Upper lobe of right lung (tissue), 1 donor: ENCODE measurements around the gene ZFPL1. TPM values are rescaled to one million over a fixed set of nuclear protein-coding genes. Genes with fewer than 3 reads are reported as not detected.

ENCODE experiments used
- ATAC-seq: fragments of 200-7000 bp; cut with Tn5 transposase; one replicate; pipeline ENCODE4 v1.9.1; 2020; ENCODE audit warnings: mild to moderate bottlenecking, moderate library complexity
- DNase-seq: peaks from one replicate; pipeline ENCODE4 v3.0.0-alpha.2; 2020
- H3K27ac ChIP-seq: fragments of 200-600 bp; one replicate; pipeline ENCODE4 v1.8.0; 2022
- H3K27me3 ChIP-seq: fragments of 200-600 bp; one replicate; pipeline ENCODE4 v1.8.0; 2022; ENCODE audit warnings: mild to moderate bottlenecking
- H3K36me3 ChIP-seq: fragments of 200-600 bp; one replicate; pipeline ENCODE4 v1.8.0; 2022
- H3K4me1 ChIP-seq: fragments of 200-600 bp; one replicate; pipeline ENCODE4 v1.8.0; 2022
- H3K4me3 ChIP-seq: fragments of 200-600 bp; one replicate; pipeline ENCODE4 v1.8.0; 2022; ENCODE audit warnings: mild to moderate bottlenecking
- H3K9me3 ChIP-seq: fragments of 200-600 bp; one replicate; pipeline ENCODE4 v1.8.0; 2022
- CTCF ChIP-seq: fragments of 200-600 bp; IDR thresholded peaks from one replicate; pipeline ENCODE4 v1.8.0; 2022; ENCODE audit warnings: antibody characterized with exemption
- intact Hi-C: fragments of 100-400 bp; cut with DNase I; formaldehyde crosslinking; loops from one replicate; pipeline ENCODE4 v1.11.0; 2022
- microRNA-seq: library from miRNA; unstranded; fragments of <30 nt; microRNA quantifications from one replicate; pipeline ENCODE4 v1.2.0, GENCODE V29; 2020; ENCODE audit warnings: borderline microRNAs expressed
- total RNA-seq: library from RNA; stranded (reverse); fragmentation: NEBNext Ultra II Directional; extraction: Animal tissue kit (Norgen Biotek cat#: 25700); gene quantifications from one replicate; pipeline ENCODE4 v1.2.1, GENCODE V29; 2021
- donor health status: DM: no; HTN: yes; CAD: no; lungs with severe emphysema.

ZFPL1 gene
- total RNA-seq, 1 donor from 2014 or later = 32.1 TPM

DNA sequence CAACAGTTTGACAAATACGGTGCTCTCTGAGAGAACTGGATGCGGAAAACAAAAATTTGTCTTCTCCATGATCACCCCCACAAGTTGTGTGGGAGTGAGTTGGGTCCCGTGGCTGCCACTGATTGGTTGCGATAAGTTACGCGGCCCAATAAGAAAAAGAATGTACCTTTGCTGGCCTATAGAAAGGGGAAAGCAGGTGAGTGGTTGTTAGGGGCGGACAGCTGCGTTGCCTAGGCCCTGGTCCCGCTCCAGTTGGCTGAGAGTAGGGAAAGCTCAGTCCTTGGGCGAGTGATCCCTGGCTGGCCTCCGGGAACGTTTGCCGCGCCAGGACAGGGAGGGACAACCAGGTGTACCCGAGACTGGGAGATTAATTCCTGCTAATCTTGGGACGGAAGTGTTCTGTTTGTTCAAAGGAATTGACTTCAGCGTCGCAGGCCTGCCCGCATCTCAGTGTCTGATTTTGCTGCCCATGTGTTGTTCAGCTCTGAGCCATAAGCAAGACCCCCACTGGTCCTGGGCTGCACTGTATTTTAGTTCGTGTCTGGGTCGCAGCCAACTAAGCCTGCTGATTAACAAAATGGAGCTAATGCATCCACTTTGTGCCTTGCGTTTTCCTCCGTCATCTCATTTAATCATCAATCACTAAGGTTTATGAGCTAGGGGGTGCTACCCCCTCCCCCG lies 51.1 kb downstream of the ZFPL1 start:
- Histone ChIP-seq H3K9me3 (no peaks in the 10 kb centered on the region), H3K4me3 (peak overlapping the region; percentile 95), H3K36me3 (peaks cover 28% of the 10 kb centered on the region), H3K4me1 (peaks cover 24% of the 10 kb centered on the region), H3K27ac (peak overlapping the region; percentile 100), H3K27me3 (no peaks in the 10 kb centered on the region)
- TF ChIP-seq CTCF = no peak
- ATAC-seq (peak; percentile 92), DNase-seq (peak; percentile 95)
- intact Hi-C loops = no loop called here

- no peaks in the 10 kb centered on the region for H3K9me3 ChIP-seq
- H3K36me3 ChIP-seq = peaks cover 22% of the 10 kb centered on the region
- intact Hi-C loops = no loop called here
- ATAC-seq (no peak), DNase-seq (peak; percentile 43)
- no peaks in the 10 kb centered on the region for H3K27me3 ChIP-seq
- H3K27ac ChIP-seq = peak overlapping the region; percentile 100
- peak overlapping the region; percentile 95 for H3K4me3 ChIP-seq
- no peak for TF ChIP-seq CTCF
- H3K4me1 ChIP-seq = peaks cover 24% of the 10 kb centered on the region
Measured at GRCh38 chr11:65135633-65136145, 51.7 kb downstream of the ZFPL1 start.

- H3K4me1 ChIP-seq = peaks cover 24% of the 10 kb centered on the region
- intact Hi-C loops = no loop called here
- H3K27ac ChIP-seq = no peak overlapping the region
- peaks cover 12% of the 10 kb centered on the region for H3K36me3 ChIP-seq
- H3K27me3 ChIP-seq = no peaks in the 10 kb centered on the region
- no peak for TF ChIP-seq CTCF
- H3K4me3 ChIP-seq = no peak overlapping the region
- DNase-seq = no peak
- no peaks in the 10 kb centered on the region for H3K9me3 ChIP-seq
- ATAC-seq = no peak
Measured at GRCh38 chr11:65136515-65137096, 52.6 kb downstream of the ZFPL1 start.

Small RNA genes within 50 kb of the gene (microRNA-seq; reads per million reads assigned to microRNA genes)
- 0.50 reads per million for gene MIR6751

Other genes starting within 250 kb of the ZFPL1 start
- gene CDC42BPG, start 239.6 kb upstream of the ZFPL1 start, total RNA-seq = 20.9 TPM
- 94.6 TPM for gene EHD1, start 205.6 kb upstream of the ZFPL1 start, total RNA-seq
- 23.2 TPM for gene ATG2A, start 167.0 kb upstream of the ZFPL1 start, total RNA-seq
- gene PPP2R5B, start 159.5 kb upstream of the ZFPL1 start, total RNA-seq = 29.4 TPM
- gene GPHA2, start 148.3 kb upstream of the ZFPL1 start, total RNA-seq = not detected
- not detected for gene MAJIN, start 112.1 kb upstream of the ZFPL1 start, total RNA-seq
- 7.5 TPM for gene BATF2, start 87.3 kb upstream of the ZFPL1 start, total RNA-seq
- gene ARL2, start 70.1 kb upstream of the ZFPL1 start, total RNA-seq = 84.4 TPM
- gene SNX15, start 56.8 kb upstream of the ZFPL1 start, total RNA-seq = 27.1 TPM
- gene SAC3D1, start 43.0 kb upstream of the ZFPL1 start, total RNA-seq = 10.2 TPM
- 10.0 TPM for gene NAALADL1, start 25.7 kb upstream of the ZFPL1 start, total RNA-seq
- gene CDCA5, start 182 bp upstream of the ZFPL1 start, total RNA-seq = 1.7 TPM
- gene VPS51, start 12.0 kb downstream of the ZFPL1 start, total RNA-seq = 101 TPM
- gene TM7SF2, start 27.6 kb downstream of the ZFPL1 start, total RNA-seq = 39.0 TPM
- gene ZNHIT2, start 33.5 kb downstream of the ZFPL1 start, total RNA-seq = 7.5 TPM
- gene FAU, start 37.9 kb downstream of the ZFPL1 start, total RNA-seq = 754 TPM
- 53.7 TPM for gene MRPL49, start 38.1 kb downstream of the ZFPL1 start, total RNA-seq
- gene SYVN1, start 50.3 kb downstream of the ZFPL1 start, total RNA-seq = 69.0 TPM
- not detected for gene SPDYC, start 86.0 kb downstream of the ZFPL1 start, total RNA-seq
- 179 TPM for gene CAPN1, start 97.7 kb downstream of the ZFPL1 start, total RNA-seq
- 9.5 TPM for gene POLA2, start 177.7 kb downstream of the ZFPL1 start, total RNA-seq
- gene CDC42EP2, start 230.6 kb downstream of the ZFPL1 start, total RNA-seq = 27.5 TPM
- gene DPF2, start 249.6 kb downstream of the ZFPL1 start, total RNA-seq = 53.7 TPM